Spleen (tissue), 11 donors: Measurements from ENCODE around the gene EYA2. TPM values are rescaled to one million over a fixed set of nuclear protein-coding genes. Genes with fewer than 3 reads are reported as not detected.

ENCODE experiments used
- DNase-seq: peaks from one replicate; pipeline ENCODE4 v3.0.0-alpha.2; 2020
- H3K27ac ChIP-seq, 8 donors: fragments of 200-600 bp; sonication (generic) in 7 of 8; 1 replicate in 4 of 8; 2 replicates in 4 of 8; pipeline versions ENCODE4 v1.5.0 to v1.8.0; 2016 to 2021; ENCODE audit warnings: inconsistent platforms in 4 of 8, mild to moderate bottlenecking in 4 of 8, moderate library complexity in 1 of 8
- H3K27me3 ChIP-seq, 7 donors: fragments of 200-600 bp; sonication (generic) in 6 of 7; replicated peaks in 1 of 7; 1 replicate in 4 of 7; 2 replicates in 3 of 7; pipeline versions ENCODE4 v1.5.0 to v1.8.0; 2016 to 2021; ENCODE audit warnings: inconsistent platforms in 3 of 7, mild to moderate bottlenecking in 1 of 7
- H3K36me3 ChIP-seq, 6 donors: fragments of 200-600 bp; sonication (generic) in 5 of 6; 1 replicate in 4 of 6; 2 replicates in 2 of 6; pipeline versions ENCODE4 v1.5.0 to v1.8.0; 2016 to 2021; ENCODE audit warnings: inconsistent platforms in 2 of 6
- H3K4me1 ChIP-seq, 6 donors: fragments of 200-600 bp; sonication (generic) in 5 of 6; 1 replicate in 3 of 6; 2 replicates in 3 of 6; pipeline versions ENCODE4 v1.5.0 to v1.8.0; 2016 to 2021; ENCODE audit warnings: inconsistent platforms in 3 of 6
- H3K4me3 ChIP-seq, 8 donors: fragments of 200-600 bp; sonication (generic) in 7 of 8; 1 replicate in 4 of 8; 2 replicates in 4 of 8; pipeline versions ENCODE4 v1.5.0 to v1.8.0; 2016 to 2021; ENCODE audit warnings: inconsistent platforms in 4 of 8, mild to moderate bottlenecking in 4 of 8, moderate library complexity in 2 of 8
- H3K9me3 ChIP-seq, 8 donors: fragments of 200-600 bp; sonication (generic) in 7 of 8; 1 replicate in 4 of 8; 2 replicates in 4 of 8; pipeline versions ENCODE4 v1.5.0 to v1.8.0; 2016 to 2021; ENCODE audit warnings: inconsistent platforms in 4 of 8
- POLR2A ChIP-seq, 3 donors: fragments of 450-650 bp; IDR thresholded peaks; one replicate each; pipeline ENCODE4 v1.5.1; 2017; ENCODE audit warnings: antibody characterized with exemption in 3 of 3, mild to moderate bottlenecking in 1 of 3
- POLR2AphosphoS5 ChIP-seq, 3 donors: sonication (generic); formaldehyde crosslinking; IDR thresholded peaks; one replicate each; pipeline ENCODE4 v1.5.1; 2017; ENCODE audit warnings: antibody characterized with exemption in 3 of 3
- whole genome bisulfite sequencing, 5 donors: extraction: QIAGEN DNeasy Blood & Tissue Kit in 3 of 5; methylation state at CpG; one replicate each; pipeline versions ENCODE4 v1.1.5 to v1.1.7; 2013 to 2018; 5-methylcytosine and 5-hydroxymethylcytosine counted together
- intact Hi-C: fragments of 100-400 bp; cut with DNase I; formaldehyde crosslinking; loops from one replicate; pipeline ENCODE4 v1.15.0; 2023; ENCODE audit warnings: low total_unique reads
- polyA plus RNA-seq, 3 donors: library from polyadenylated mRNA; stranded (reverse); fragments of 200-250 nt; gene quantifications; one replicate each; pipeline ENCODE4 v1.2.1, GENCODE V29; 2013
- total RNA-seq, 7 donors: library from RNA; depleted of rRNA in 3 of 7; stranded (reverse); fragments of >200 nt in 3 of 7; fragmentation: NEBNext Ultra II Directional in 4 of 7; extraction: Animal tissue kit (Norgen Biotek cat#: 25700) in 4 of 7; gene quantifications; one replicate each; pipeline versions ENCODE4 v1.1.0 to v1.2.1, GENCODE V29; 2016 to 2021
- TF ChIP-seq, protein P1 (sequence below), 11 experiments: fragments of 200-600 bp in 7 of 11; fragments of 450-650 bp in 4 of 11; sonication (generic) in 4 of 11; IDR thresholded peaks in 8 of 11; conservative IDR thresholded peaks in 3 of 11; 1 replicate in 7 of 11; 2 replicates in 4 of 11; pipeline versions ENCODE4 v1.4.0 to v1.8.0; 2016 to 2021; ENCODE audit warnings: antibody characterized with exemption in 11 of 11, inconsistent platforms in 4 of 11, mild to moderate bottlenecking in 1 of 11
- donor health status: healthy with polysubstance abuse.
- donor health status: DM: no; HTN: no; CAD: no; lungs with moderate emphysema.
- donor health status: DM: no; HTN: no; CAD: no.
- donor health status: Bipolar disorder and iron deficiency.
- donor health status: healthy.
- donor health status: DM: no; HTN: no; CAD: no.
- donor health status: DM: yes; HTN: yes; CAD: no.

The EYA2 gene
- total and polyA plus RNA-seq, 10 donors = 0.26 to 0.76 (median 0.51) TPM; not detected in 1

DNA sequence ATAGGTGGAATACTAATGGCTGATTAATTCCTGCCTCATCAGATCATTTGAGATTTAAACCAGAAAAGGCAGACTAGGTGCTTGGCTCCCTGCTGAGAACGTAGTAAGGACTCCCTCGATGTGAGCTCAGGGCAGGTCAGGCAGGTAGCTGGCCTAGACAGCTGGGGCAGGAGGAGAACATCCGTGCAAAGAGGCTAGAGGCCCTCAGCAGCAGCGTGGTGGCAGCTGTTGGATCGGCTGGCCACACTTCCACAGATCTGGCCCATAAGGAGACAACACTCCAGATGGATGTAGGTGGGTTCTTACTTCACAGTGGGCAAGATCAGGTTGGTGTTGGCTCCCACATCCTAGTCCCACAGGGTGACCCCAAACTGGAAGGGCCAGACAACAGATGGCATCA, 38.5 kb downstream of the EYA2 start:
- intact Hi-C loops = no loop called here
- Histone ChIP-seq H3K4me1 (no peaks in the 10 kb centered on the region), H3K27me3 (peaks cover 0 to 47% (median 0%) of the 10 kb centered on the region in 7 donors), H3K36me3 (no peaks in the 10 kb centered on the region), H3K9me3 (no peaks in the 10 kb centered on the region), H3K27ac (no peak overlapping the region), H3K4me3 (no peak overlapping the region)
- WGBS, 5 donors = 61 to 84% (median 73%) methylated on average over 2 to 5 of the region's 5 CpGs
- no peak for TF ChIP-seq POLR2A (IDR thresholded peaks at IDR 0.05)
- TF ChIP-seq, protein P1, sequence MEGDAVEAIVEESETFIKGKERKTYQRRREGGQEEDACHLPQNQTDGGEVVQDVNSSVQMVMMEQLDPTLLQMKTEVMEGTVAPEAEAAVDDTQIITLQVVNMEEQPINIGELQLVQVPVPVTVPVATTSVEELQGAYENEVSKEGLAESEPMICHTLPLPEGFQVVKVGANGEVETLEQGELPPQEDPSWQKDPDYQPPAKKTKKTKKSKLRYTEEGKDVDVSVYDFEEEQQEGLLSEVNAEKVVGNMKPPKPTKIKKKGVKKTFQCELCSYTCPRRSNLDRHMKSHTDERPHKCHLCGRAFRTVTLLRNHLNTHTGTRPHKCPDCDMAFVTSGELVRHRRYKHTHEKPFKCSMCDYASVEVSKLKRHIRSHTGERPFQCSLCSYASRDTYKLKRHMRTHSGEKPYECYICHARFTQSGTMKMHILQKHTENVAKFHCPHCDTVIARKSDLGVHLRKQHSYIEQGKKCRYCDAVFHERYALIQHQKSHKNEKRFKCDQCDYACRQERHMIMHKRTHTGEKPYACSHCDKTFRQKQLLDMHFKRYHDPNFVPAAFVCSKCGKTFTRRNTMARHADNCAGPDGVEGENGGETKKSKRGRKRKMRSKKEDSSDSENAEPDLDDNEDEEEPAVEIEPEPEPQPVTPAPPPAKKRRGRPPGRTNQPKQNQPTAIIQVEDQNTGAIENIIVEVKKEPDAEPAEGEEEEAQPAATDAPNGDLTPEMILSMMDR (IDR thresholded peaks at IDR 0.05 in 8 of 11, conservative IDR thresholded peaks at IDR 0.05 in 3 of 11) = no peak
- no peak for TF ChIP-seq POLR2AphosphoS5 (IDR thresholded peaks at IDR 0.05)
- no peak for DNase-seq

DNA sequence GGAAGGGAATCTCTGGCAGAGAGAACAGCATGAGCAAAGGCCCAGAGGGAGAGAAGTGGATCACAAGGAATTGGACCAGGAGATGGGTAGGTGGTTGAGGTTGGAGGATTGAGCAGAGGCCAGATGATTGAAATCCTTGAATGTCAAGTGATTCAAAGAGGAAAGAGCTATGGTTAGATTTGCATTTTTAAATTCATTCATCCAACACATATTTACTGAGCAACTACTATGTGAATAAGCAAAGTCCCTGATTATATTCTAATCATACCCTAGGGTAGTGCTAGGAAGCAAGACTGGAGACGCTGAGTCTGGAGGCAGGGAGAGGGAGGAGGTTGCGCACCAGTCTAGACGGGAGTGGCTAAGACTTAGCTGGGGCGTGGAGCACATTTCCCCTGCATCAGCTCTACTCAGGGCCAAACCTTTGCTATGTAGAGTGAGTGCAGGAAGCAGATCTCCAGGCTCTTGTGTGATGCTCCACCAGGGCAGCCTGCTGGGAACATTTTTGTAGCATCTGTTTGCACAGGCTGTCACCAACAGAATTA, 40.2 kb downstream of the EYA2 start:
- H3K36me3 ChIP-seq = no peaks in the 10 kb centered on the region
- 62 to 89% (median 77%) methylated on average over 4 of the region's 4 CpGs for WGBS, 5 donors
- H3K9me3 ChIP-seq = no peaks in the 10 kb centered on the region
- H3K4me3 ChIP-seq = no peak overlapping the region
- intact Hi-C loops = no loop called here
- H3K4me1 ChIP-seq = no peaks in the 10 kb centered on the region
- no peak for DNase-seq
- no peak overlapping the region for H3K27ac ChIP-seq
- H3K27me3 ChIP-seq = peaks cover 0 to 33% (median 0%) of the 10 kb centered on the region in 7 donors
- TF ChIP-seq POLR2AphosphoS5 (IDR thresholded peaks at IDR 0.05) (no peak), POLR2A (IDR thresholded peaks at IDR 0.05) (no peak)
- TF ChIP-seq, protein P1 (IDR thresholded peaks at IDR 0.05 in 8 of 11, conservative IDR thresholded peaks at IDR 0.05 in 3 of 11) = no peak

DNA sequence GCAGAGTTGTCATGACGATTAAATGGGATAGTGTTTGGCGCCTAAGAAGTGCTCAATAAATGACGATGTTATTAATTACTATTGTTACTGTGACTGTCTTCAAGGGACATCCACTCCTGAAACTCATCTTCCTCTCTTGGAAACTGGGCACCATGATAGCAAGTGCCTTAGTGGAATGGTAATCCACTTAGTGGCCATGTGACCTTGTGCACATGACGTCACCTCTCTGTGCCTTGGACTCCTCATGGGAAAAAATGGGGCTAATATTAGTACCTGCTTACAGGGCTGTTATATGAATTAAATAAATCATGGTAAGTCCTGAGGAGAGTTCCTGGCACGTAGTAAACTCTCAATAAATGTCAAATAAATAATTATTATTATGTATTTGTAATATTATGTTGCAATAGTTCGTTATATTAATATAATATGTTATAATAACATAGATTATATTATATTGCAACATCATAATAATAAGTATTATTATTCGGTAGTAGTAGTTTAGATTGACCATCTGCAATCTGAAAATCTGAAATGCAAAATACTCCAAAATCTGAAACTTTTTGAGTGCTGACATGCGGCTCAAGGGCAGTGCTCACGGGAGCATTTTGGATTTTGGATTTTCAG, 40.9 kb downstream of the EYA2 start:
- no peak for DNase-seq
- no peaks in the 10 kb centered on the region for H3K36me3 ChIP-seq
- peaks cover 0 to 33% (median 0%) of the 10 kb centered on the region in 7 donors for H3K27me3 ChIP-seq
- H3K27ac ChIP-seq = no peak overlapping the region
- TF ChIP-seq, protein P1 (IDR thresholded peaks at IDR 0.05 in 8 of 11, conservative IDR thresholded peaks at IDR 0.05 in 3 of 11) = no peak
- no peak for TF ChIP-seq POLR2A (IDR thresholded peaks at IDR 0.05)
- TF ChIP-seq POLR2AphosphoS5 (IDR thresholded peaks at IDR 0.05) = no peak
- intact Hi-C loops = no loop called here
- no peaks in the 10 kb centered on the region for H3K4me1 ChIP-seq
- H3K9me3 ChIP-seq = no peaks in the 10 kb centered on the region
- WGBS, 5 donors = 75 to 91% (median 87%) methylated on average over 9 of the region's 9 CpGs
- no peak overlapping the region for H3K4me3 ChIP-seq

DNA sequence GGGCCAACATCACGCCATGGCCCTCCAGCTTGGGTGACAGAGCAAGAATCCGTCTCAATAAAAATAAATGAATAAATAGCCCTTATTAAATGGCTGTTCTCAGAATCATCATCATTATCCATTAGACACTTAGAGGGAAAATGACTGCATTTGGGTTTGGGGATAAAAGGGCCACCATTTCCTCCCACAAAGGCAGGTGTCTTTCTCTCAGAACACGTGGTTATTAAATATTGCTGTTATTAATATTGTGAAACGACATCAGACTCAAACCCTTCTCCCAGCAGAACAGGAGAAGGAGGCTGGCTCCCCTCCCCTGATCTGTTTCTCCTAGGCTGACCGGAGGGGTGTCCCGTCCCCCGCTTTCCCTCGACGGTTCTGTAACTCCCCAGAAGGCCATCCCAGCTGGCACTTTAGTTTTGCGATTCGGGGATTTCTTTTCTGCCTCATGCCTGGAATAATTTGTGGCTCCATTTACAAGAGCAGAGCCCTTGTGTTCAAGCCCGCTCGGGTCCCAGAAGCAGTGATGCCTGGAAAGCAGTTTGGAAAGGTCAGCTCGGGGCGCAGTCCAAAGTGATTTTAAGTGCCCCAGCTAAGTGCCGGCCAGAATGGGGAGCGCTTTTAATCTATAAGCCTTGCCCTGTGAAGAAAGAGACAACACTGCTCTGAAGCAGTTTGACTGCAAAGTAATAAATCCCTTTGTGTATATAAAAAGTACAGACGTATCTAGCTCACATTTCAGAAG, 41.9 kb downstream of the EYA2 start:
- Histone ChIP-seq H3K4me1 (no peaks in the 10 kb centered on the region), H3K4me3 (no peak overlapping the region), H3K27ac (no peak overlapping the region), H3K27me3 (peaks cover 0 to 32% (median 0%) of the 10 kb centered on the region in 7 donors), H3K36me3 (no peaks in the 10 kb centered on the region), H3K9me3 (no peaks in the 10 kb centered on the region)
- 71 to 85% (median 76%) methylated on average over 18 of the region's 18 CpGs for WGBS, 5 donors
- intact Hi-C loops = no loop called here
- TF ChIP-seq POLR2A (IDR thresholded peaks at IDR 0.05) (no peak), POLR2AphosphoS5 (IDR thresholded peaks at IDR 0.05) (no peak)
- TF ChIP-seq, protein P1 (IDR thresholded peaks at IDR 0.05 in 8 of 11, conservative IDR thresholded peaks at IDR 0.05 in 3 of 11) = no peak
- no peak for DNase-seq
